WTC11 (cell line): Measurements from ENCODE around the gene RFNG. TPM values are rescaled to one million over a fixed set of nuclear protein-coding genes. Genes with fewer than 3 reads are reported as not detected.
A peak's percentile ranks its signal among the peaks of the same experiment; 100 is the strongest.

ENCODE experiments used
- ATAC-seq: fragments of 200-7000 bp; cut with Tn5 transposase; 2 replicates; pipeline ENCODE4 v1.10.0; 2021; ENCODE audit warnings: mild to moderate bottlenecking, moderate library complexity
- CTCF ChIA-PET: fragments of 300-600 bp; sonication (Branson Sonifier 250); formaldehyde crosslinking; loops from one replicate; lab custom pipeline; 2021; ENCODE audit warnings: antibody characterized with exemption; lab: Charles Lee
- POLR2A ChIA-PET: fragments of 350-600 bp; sonication (Branson Sonifier 250); formaldehyde crosslinking; loops from one replicate; lab custom pipeline; 2021; ENCODE audit warnings: antibody characterized with exemption; lab: Charles Lee
- DNase-seq: peaks from one replicate; pipeline ENCODE4 v3.0.0; 2021; ENCODE audit warnings: low spot score
- H3K27ac Mint-ChIP-seq: 2 replicates; pipeline ENCODE4 v1.8.0; 2021; ENCODE audit warnings: mixed read lengths
- H3K27me3 Mint-ChIP-seq: 2 replicates; pipeline ENCODE4 v1.8.0; 2021; ENCODE audit warnings: low read depth, mild to moderate bottlenecking, moderate library complexity, mixed read lengths
- H3K36me3 Mint-ChIP-seq: 2 replicates; pipeline ENCODE4 v1.8.0; 2021; ENCODE audit warnings: mixed read lengths
- H3K4me1 Mint-ChIP-seq: 2 replicates; pipeline ENCODE4 v1.8.0; 2022; ENCODE audit warnings: mixed read lengths
- H3K4me3 Mint-ChIP-seq: 2 replicates; pipeline ENCODE4 v1.8.0; 2021; ENCODE audit warnings: mild to moderate bottlenecking, moderate library complexity, mixed read lengths
- H3K9me3 Mint-ChIP-seq: 2 replicates; pipeline ENCODE4 v1.8.0; 2021; ENCODE audit warnings: mixed read lengths
- CDX4 ChIP-seq: fragments of 250-450 bp; sonication (Bioruptor Pico); IDR thresholded peaks from 2 replicates; pipeline ENCODE4 v1.9.0; 2021; ENCODE audit warnings: moderate library complexity, mild to moderate bottlenecking, inconsistent platforms, borderline replicate concordance
- ELF4 ChIP-seq: sonication (generic); formaldehyde crosslinking; IDR thresholded peaks from 2 replicates; pipeline ENCODE4 v1.8.1; 2022; ENCODE audit warnings: low read depth, mild to moderate bottlenecking, moderate library complexity, missing genetic modification reagents
- EMX1 ChIP-seq: fragments of 250-450 bp; sonication (Bioruptor Pico); IDR thresholded peaks from 2 replicates; pipeline ENCODE4 v1.8.0; 2021; ENCODE audit warnings: mild to moderate bottlenecking
- FOXP1 ChIP-seq: sonication (generic); formaldehyde crosslinking; IDR thresholded peaks from 2 replicates; pipeline ENCODE4 v1.8.0; 2022; ENCODE audit warnings: missing genetic modification reagents, mild to moderate bottlenecking, moderate library complexity, borderline replicate concordance
- GABPB1 ChIP-seq: sonication (generic); formaldehyde crosslinking; IDR thresholded peaks from 2 replicates; pipeline ENCODE4 v1.8.1; 2023; ENCODE audit warnings: mild to moderate bottlenecking, missing genetic modification reagents
- JAZF1 ChIP-seq: fragments of 250-450 bp; sonication (Bioruptor Pico); IDR thresholded peaks from 2 replicates; pipeline ENCODE4 v1.9.0; 2021; ENCODE audit warnings: moderate library complexity, mild to moderate bottlenecking, inconsistent platforms
- MYBL2 ChIP-seq: sonication (generic); formaldehyde crosslinking; IDR thresholded peaks from 2 replicates; pipeline ENCODE4 v1.8.1; 2023; ENCODE audit warnings: mild to moderate bottlenecking, moderate library complexity, missing genetic modification reagents
- NFE2L1 ChIP-seq: sonication (generic); formaldehyde crosslinking; IDR thresholded peaks from 2 replicates; pipeline ENCODE4 v1.8.1; 2023; ENCODE audit warnings: missing genetic modification reagents
- NFYB ChIP-seq: sonication (generic); formaldehyde crosslinking; conservative IDR thresholded peaks from 2 replicates; pipeline ENCODE4 v1.8.0; 2022; ENCODE audit warnings: low read depth, missing genetic modification reagents
- NR3C1 ChIP-seq: sonication (generic); formaldehyde crosslinking; conservative IDR thresholded peaks from 2 replicates; pipeline ENCODE4 v1.8.1; 2023; ENCODE audit warnings: low read depth, mild to moderate bottlenecking, missing genetic modification reagents
- PRDM15 ChIP-seq: sonication (generic); formaldehyde crosslinking; IDR thresholded peaks from 2 replicates; pipeline ENCODE4 v1.8.0; 2022; ENCODE audit warnings: missing genetic modification reagents
- SMAD4 ChIP-seq: sonication (generic); formaldehyde crosslinking; IDR thresholded peaks from 2 replicates; pipeline ENCODE4 v1.8.0; 2022; ENCODE audit warnings: mild to moderate bottlenecking, missing genetic modification reagents
- SOX15 ChIP-seq: fragments of 250-450 bp; sonication (Bioruptor Pico); IDR thresholded peaks from 2 replicates; pipeline ENCODE4 v1.9.0; 2021; ENCODE audit warnings: mild to moderate bottlenecking
- ZMAT4 ChIP-seq: fragments of 250-450 bp; sonication (Bioruptor Pico); IDR thresholded peaks from 2 replicates; pipeline ENCODE4 v1.9.0; 2021; ENCODE audit warnings: mild to moderate bottlenecking
- ZNF138 ChIP-seq: sonication (generic); formaldehyde crosslinking; conservative IDR thresholded peaks from 2 replicates; pipeline ENCODE4 v1.8.1; 2022; ENCODE audit warnings: mild to moderate bottlenecking, moderate library complexity, missing genetic modification reagents
- ZNF416 ChIP-seq: fragments of 250-450 bp; sonication (Bioruptor Pico); IDR thresholded peaks from 2 replicates; pipeline ENCODE4 v1.9.0; 2021; ENCODE audit warnings: mild to moderate bottlenecking, inconsistent platforms
- total RNA-seq: library from RNA; stranded (reverse); gene quantifications from 3 replicates; pipeline ENCODE4 v1.2.3, GENCODE V29; 2021
- TF ChIP-seq, protein P1 (sequence below): fragments of 250-450 bp; sonication (Bioruptor Pico); IDR thresholded peaks from 2 replicates; pipeline ENCODE4 v2.1.2; 2022; ENCODE audit warnings: mild to moderate bottlenecking, moderate library complexity
- TF ChIP-seq, protein P2 (sequence below): sonication (generic); formaldehyde crosslinking; IDR thresholded peaks from 2 replicates; pipeline ENCODE4 v1.8.0; 2022; ENCODE audit warnings: mild to moderate bottlenecking, missing genetic modification reagents
- TF ChIP-seq, protein P3 (sequence below): sonication (generic); formaldehyde crosslinking; IDR thresholded peaks from 2 replicates; pipeline ENCODE4 v1.8.1; 2023; ENCODE audit warnings: mild to moderate bottlenecking, missing genetic modification reagents, moderate library complexity

RFNG gene
- total RNA-seq, 1 experiment from 2014 or later = 41.6 TPM

DNA sequence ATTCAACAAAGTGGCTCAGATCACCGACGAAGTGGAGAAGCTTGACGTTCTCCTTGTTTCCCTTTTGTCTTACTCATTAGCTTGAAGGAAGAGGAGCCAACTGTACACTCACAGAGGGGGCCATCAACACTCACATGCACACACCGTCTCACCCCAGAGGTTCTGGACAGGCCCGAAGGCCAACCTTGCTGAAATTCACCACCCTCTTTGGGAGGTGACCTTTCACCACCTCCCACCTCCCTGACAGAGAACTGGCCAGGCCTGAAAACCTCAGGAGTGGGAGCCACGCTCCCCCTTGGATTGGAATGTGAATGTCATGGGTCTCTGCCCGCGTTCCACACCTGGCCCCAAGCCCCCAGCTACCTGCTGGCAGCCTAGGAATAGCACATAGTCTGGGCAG is 16.1 kb downstream of the RFNG start (continued):
- no peak for TF ChIP-seq CDX4 (CRISPR knock-in tag)

- CTCF ChIA-PET = interaction anchor here (1.1 to 1.4 kb wide), 3 partner anchors 12 to 42 kb away, joined by 3 to 6 read pairs (median 5); partner anchors contain the start of genes CENPX and LRRC45
These were observed 17.1 kb downstream of the RFNG start for GRCh38 chr17:82034371-82035011.

More at GRCh38 chr17:82034371-82035011, 17.1 kb downstream of the RFNG start:
- peak; percentile 4 for ATAC-seq
- H3K27me3 Mint-ChIP-seq = peaks cover 10% of the 10 kb centered on the region
- peaks cover 24% of the 10 kb centered on the region for H3K4me1 Mint-ChIP-seq
- no peaks in the 10 kb centered on the region for H3K9me3 Mint-ChIP-seq
- DNase-seq = peak; percentile 59
- POLR2A ChIA-PET = no interaction called here
- peak overlapping the region; percentile 40; the same call in 1 of the 2 replicates for H3K4me3 Mint-ChIP-seq
- TF ChIP-seq SOX15 (CRISPR knock-in tag) (no peak), NR3C1 (CRISPR knock-in tag) (no peak), SMAD4 (CRISPR knock-in tag) (no peak), GABPB1 (CRISPR knock-in tag) (no peak), NFE2L1 (CRISPR knock-in tag) (peak; percentile 46; the same call in 1 of the 2 replicates), MYBL2 (CRISPR knock-in tag) (no peak), NFYB (peak; percentile 45), PRDM15 (peak; percentile 96), ELF4 (CRISPR knock-in tag) (no peak), JAZF1 (CRISPR knock-in tag) (no peak), FOXP1 (CRISPR knock-in tag) (no peak), ZNF138 (CRISPR knock-in tag) (no peak), ZMAT4 (CRISPR knock-in tag) (no peak), ZNF416 (CRISPR knock-in tag) (no peak), EMX1 (CRISPR knock-in tag) (no peak)
- TF ChIP-seq, protein P1, sequence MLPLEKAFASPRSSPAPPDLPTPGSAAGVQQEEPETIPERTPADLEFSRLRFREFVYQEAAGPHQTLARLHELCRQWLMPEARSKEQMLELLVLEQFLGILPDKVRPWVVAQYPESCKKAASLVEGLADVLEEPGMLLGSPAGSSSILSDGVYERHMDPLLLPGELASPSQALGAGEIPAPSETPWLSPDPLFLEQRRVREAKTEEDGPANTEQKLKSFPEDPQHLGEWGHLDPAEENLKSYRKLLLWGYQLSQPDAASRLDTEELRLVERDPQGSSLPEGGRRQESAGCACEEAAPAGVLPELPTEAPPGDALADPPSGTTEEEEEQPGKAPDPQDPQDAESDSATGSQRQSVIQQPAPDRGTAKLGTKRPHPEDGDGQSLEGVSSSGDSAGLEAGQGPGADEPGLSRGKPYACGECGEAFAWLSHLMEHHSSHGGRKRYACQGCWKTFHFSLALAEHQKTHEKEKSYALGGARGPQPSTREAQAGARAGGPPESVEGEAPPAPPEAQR (CRISPR knock-in tag) = no peak
- TF ChIP-seq, protein P2, sequence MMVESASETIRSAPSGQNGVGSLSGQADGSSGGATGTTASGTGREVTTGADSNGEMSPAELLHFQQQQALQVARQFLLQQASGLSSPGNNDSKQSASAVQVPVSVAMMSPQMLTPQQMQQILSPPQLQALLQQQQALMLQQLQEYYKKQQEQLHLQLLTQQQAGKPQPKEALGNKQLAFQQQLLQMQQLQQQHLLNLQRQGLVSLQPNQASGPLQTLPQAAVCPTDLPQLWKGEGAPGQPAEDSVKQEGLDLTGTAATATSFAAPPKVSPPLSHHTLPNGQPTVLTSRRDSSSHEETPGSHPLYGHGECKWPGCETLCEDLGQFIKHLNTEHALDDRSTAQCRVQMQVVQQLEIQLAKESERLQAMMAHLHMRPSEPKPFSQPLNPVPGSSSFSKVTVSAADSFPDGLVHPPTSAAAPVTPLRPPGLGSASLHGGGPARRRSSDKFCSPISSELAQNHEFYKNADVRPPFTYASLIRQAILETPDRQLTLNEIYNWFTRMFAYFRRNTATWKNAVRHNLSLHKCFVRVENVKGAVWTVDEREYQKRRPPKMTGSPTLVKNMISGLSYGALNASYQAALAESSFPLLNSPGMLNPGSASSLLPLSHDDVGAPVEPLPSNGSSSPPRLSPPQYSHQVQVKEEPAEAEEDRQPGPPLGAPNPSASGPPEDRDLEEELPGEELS = no peak
- TF ChIP-seq, protein P3, sequence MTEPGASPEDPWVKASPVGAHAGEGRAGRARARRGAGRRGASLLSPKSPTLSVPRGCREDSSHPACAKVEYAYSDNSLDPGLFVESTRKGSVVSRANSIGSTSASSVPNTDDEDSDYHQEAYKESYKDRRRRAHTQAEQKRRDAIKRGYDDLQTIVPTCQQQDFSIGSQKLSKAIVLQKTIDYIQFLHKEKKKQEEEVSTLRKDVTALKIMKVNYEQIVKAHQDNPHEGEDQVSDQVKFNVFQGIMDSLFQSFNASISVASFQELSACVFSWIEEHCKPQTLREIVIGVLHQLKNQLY (CRISPR knock-in tag) = no peak
- H3K27ac Mint-ChIP-seq = peak overlapping the region; percentile 57; the same call in 1 of the 2 replicates
- H3K36me3 Mint-ChIP-seq = 0 out of 2 replicates have a peak, but pooled peaks cover 6% of the 10 kb centered on the region
